ENCODE measurements around the gene GPR137B.
A peak's percentile ranks its signal among the peaks of the same experiment; 100 is the strongest.

The GPR137B gene

GRCh38 chr1:236142253-236143103 is at the start of gene GPR137B:
GPR137B (plus strand) TSS chr1:236142539; CDS start chr1:236142623, 84 bp downstream.
- peak; percentile 89 for DNase-seq

GRCh38 chr1:236092899-236093298 is 49.4 kb upstream of the GPR137B start:
- no peak for DNase-seq

GRCh38 chr1:236095705-236096520 is 46.4 kb upstream of the GPR137B start:
- no peak for DNase-seq

- DNase-seq: peak; percentile 57
Observed at GRCh38 chr1:236096660-236097482, 45.5 kb upstream of the GPR137B start.

- DNase-seq: no peak
Observed at GRCh38 chr1:236098267-236098666, 44.1 kb upstream of the GPR137B start.

GRCh38 chr1:236099355-236099974 is 42.9 kb upstream of the GPR137B start:
- DNase-seq: peak; percentile 21

GRCh38 chr1:236100799-236101198 is 41.5 kb upstream of the GPR137B start:
- no peak for DNase-seq

GRCh38 chr1:236101233-236102200 is 40.8 kb upstream of the GPR137B start:
- DNase-seq: no peak

- no peak for DNase-seq
Observed at GRCh38 chr1:236102611-236103010, 39.7 kb upstream of the GPR137B start.

- no peak for DNase-seq
Observed at GRCh38 chr1:236103059-236103458, 39.3 kb upstream of the GPR137B start.

- peak; percentile 71 for DNase-seq
Observed at GRCh38 chr1:236103646-236104218, 38.6 kb upstream of the GPR137B start.

GRCh38 chr1:236107121-236107907 is 35.0 kb upstream of the GPR137B start:
- peak; percentile 24 for DNase-seq

- DNase-seq: no peak
Observed at GRCh38 chr1:236108027-236108648, 34.2 kb upstream of the GPR137B start.

GRCh38 chr1:236110137-236110536 is 32.2 kb upstream of the GPR137B start:
- DNase-seq: no peak

GRCh38 chr1:236111527-236112331 is 30.6 kb upstream of the GPR137B start:
- no peak for DNase-seq

- no peak for DNase-seq
Observed at GRCh38 chr1:236112332-236112627, 30.1 kb upstream of the GPR137B start.

GRCh38 chr1:236113324-236114032 is 28.9 kb upstream of the GPR137B start:
- no peak for DNase-seq

- DNase-seq: no peak
Observed at GRCh38 chr1:236114076-236114747, 28.1 kb upstream of the GPR137B start.

All from NCI-H69 (cell line).